ENCODE measurements around the gene LHX4. TPM values are rescaled to one million over a fixed set of nuclear protein-coding genes. Genes with fewer than 3 reads are reported as not detected.
A peak's percentile ranks its signal among the peaks of the same experiment; 100 is the strongest.

Gene LHX4
- total and polyA plus RNA-seq, 9 of the 15 experiments (the other 6 are each of a cell fraction or from before 2014, with no cell fraction given) = 0.01 to 0.11 (median 0.07) TPM; not detected in 5

GRCh38 chr1:180194048-180194425, 36.0 kb upstream of the LHX4 start:
- Histone ChIP-seq H2AFZ (ENCODE audit: low read depth, low read length) (no peak overlapping the region), H3K79me2 (ENCODE audit: control insufficient read depth, insufficient read depth, low read length) (no peaks in the 10 kb centered on the region), H3K27me3 (ENCODE audit: control insufficient read depth in 2 of 2, insufficient read depth in 2 of 2, low read length in 2 of 2) (no peaks in the 10 kb centered on the region), H3K36me3 (ENCODE audit: control insufficient read depth, insufficient read depth, low read length) (peaks cover 3% of the 10 kb centered on the region; the same call in 2 of the 3 replicates), H4K20me1 (replicated peaks; ENCODE audit: control insufficient read depth, insufficient read depth, low read length) (no peaks in the 10 kb centered on the region; the same call in 1 of the 2 replicates), H3K4me3 (no peak overlapping the region), H3K27ac (ENCODE audit: extremely low read depth, low read depth, low read length) (no peak overlapping the region), H3K4me1 (replicated peaks in 1 of 2; ENCODE audit: control insufficient read depth in 2 of 2, insufficient read depth in 2 of 2, low read length in 2 of 2) (peaks cover 0 to 36% of the 10 kb centered on the region in 2 experiments; a peak in 2 of 5 replicates), H3K9me3 (replicated peaks; ENCODE audit: control insufficient read depth, insufficient read depth, low read depth, low read length) (no peaks in the 10 kb centered on the region), H3K9me1 (ENCODE audit: control insufficient read depth, insufficient read depth, low read length) (no peaks in the 10 kb centered on the region), H3K9ac (ENCODE audit: insufficient read depth in 1 of 2, low read depth in 2 of 2, low read length in 2 of 2) (0 out of 4 replicates have a peak overlapping the region, but pooled peaks of 1 of the 2 experiments have one; percentile 6), H3K4me2 (ENCODE audit: insufficient read depth, low read length) (no peak overlapping the region)
- FAIRE-seq = no peak
- 88% methylated on average over 14 of the region's 14 CpGs for WGBS (ENCODE audit: insufficient coverage, low coverage, missing lambda C conversion rate)
- TF ChIP-seq RFX1 (IDR thresholded peaks at IDR 0.05) = no peak
- TF ChIP-seq, protein P1, sequence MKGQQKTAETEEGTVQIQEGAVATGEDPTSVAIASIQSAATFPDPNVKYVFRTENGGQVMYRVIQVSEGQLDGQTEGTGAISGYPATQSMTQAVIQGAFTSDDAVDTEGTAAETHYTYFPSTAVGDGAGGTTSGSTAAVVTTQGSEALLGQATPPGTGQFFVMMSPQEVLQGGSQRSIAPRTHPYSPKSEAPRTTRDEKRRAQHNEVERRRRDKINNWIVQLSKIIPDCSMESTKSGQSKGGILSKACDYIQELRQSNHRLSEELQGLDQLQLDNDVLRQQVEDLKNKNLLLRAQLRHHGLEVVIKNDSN (CRISPR knock-in tag; IDR thresholded peaks at IDR 0.05) = no peak
- ATAC-seq = no peak
- in situ Hi-C loops (cut with MboI) (no loop called here), intact Hi-C loops (cut with micrococcal nuclease) (no loop called here)
- DNase-seq (ENCODE audit: extremely low read depth in 1 of 4, low spot score in 3 of 4) = no peak
- no TSS peak for BruUV-seq (replicated peaks)
- ChIA-PET POLR2A (interaction anchor here (0.7 kb wide), 1 partner anchor 205 kb away, joined by 3 read pairs; no protein-coding TSS in a partner anchor), CTCF (ENCODE audit: low intra/inter-chr PET ratio) (no interaction called here)

- H3K4me3 ChIP-seq = no peak overlapping the region
- peaks cover 1% of the 10 kb centered on the region; the same call in 2 of the 3 replicates for H3K36me3 ChIP-seq (ENCODE audit: control insufficient read depth, insufficient read depth, low read length)
- no peak overlapping the region for H3K27ac ChIP-seq (ENCODE audit: extremely low read depth, low read depth, low read length)
- no peaks in the 10 kb centered on the region; the same call in 1 of the 2 replicates for H4K20me1 ChIP-seq (replicated peaks; ENCODE audit: control insufficient read depth, insufficient read depth, low read length)
- no peak overlapping the region for H3K4me2 ChIP-seq (ENCODE audit: insufficient read depth, low read length)
- peak overlapping the region in 1 of 2 experiments; percentile 72; a peak in 2 of 4 replicates for H3K9ac ChIP-seq (ENCODE audit: insufficient read depth in 1 of 2, low read depth in 2 of 2, low read length in 2 of 2)
- peak overlapping the region; percentile 49; the same call in 1 of the 2 replicates for H2AFZ ChIP-seq (ENCODE audit: low read depth, low read length)
- intact Hi-C loops (cut with micrococcal nuclease) (no loop called here), in situ Hi-C loops (cut with MboI) (no loop called here)
- H3K9me1 ChIP-seq (ENCODE audit: control insufficient read depth, insufficient read depth, low read length) = no peaks in the 10 kb centered on the region
- no peaks in the 10 kb centered on the region for H3K27me3 ChIP-seq (ENCODE audit: control insufficient read depth in 2 of 2, insufficient read depth in 2 of 2, low read length in 2 of 2)
- ChIA-PET CTCF (ENCODE audit: low intra/inter-chr PET ratio) (no interaction called here), POLR2A (interaction anchor here (0.6 to 1.2 kb wide), 5 partner anchors 13 to 378 kb away, joined by 3 to 4 read pairs (median 3); no protein-coding TSS in a partner anchor)
- BruUV-seq (replicated peaks) = no TSS peak
- H3K9me3 ChIP-seq (replicated peaks; ENCODE audit: control insufficient read depth, insufficient read depth, low read depth, low read length) = no peaks in the 10 kb centered on the region
- FAIRE-seq = no peak
- H3K4me1 ChIP-seq (replicated peaks in 1 of 2; ENCODE audit: control insufficient read depth in 2 of 2, insufficient read depth in 2 of 2, low read length in 2 of 2) = peaks cover 0 to 36% of the 10 kb centered on the region in 2 experiments; a peak in 2 of 5 replicates
- peak; percentile 77 for ATAC-seq
- 30% methylated on average over 18 of the region's 19 CpGs for WGBS (ENCODE audit: insufficient coverage, low coverage, missing lambda C conversion rate)
- no peaks in the 10 kb centered on the region for H3K79me2 ChIP-seq (ENCODE audit: control insufficient read depth, insufficient read depth, low read length)
- DNase-seq (ENCODE audit: extremely low read depth in 1 of 4, low spot score in 3 of 4) = peak; percentile 62 to 66 (median 64)
- TF ChIP-seq SIN3A (IDR thresholded peaks at IDR 0.05; ENCODE audit: borderline replicate concordance in 2 of 2, control insufficient read depth in 1 of 2, low read depth in 2 of 2, low read length in 2 of 2) (peak in 1 of 2 experiments; percentile 32; a peak in 1 of 4 replicates), POLR3G (IDR thresholded peaks at IDR 0.05; ENCODE audit: extremely low read depth, insufficient read length, insufficient replicate concordance) (no peak), RBM22 (IDR thresholded peaks at IDR 0.05; ENCODE audit: low read depth, low read length, poor library complexity, severe bottlenecking) (no peak), HBP1 (CRISPR knock-in tag; IDR thresholded peaks at IDR 0.05) (no peak), TBL1XR1 (IDR thresholded peaks at IDR 0.05; ENCODE audit: low read length in 2 of 2) (no peak), ZNF311 (CRISPR knock-in tag; IDR thresholded peaks at IDR 0.05) (no peak), HCFC1 (IDR thresholded peaks at IDR 0.05; ENCODE audit: low read depth, low read length) (0 out of 2 replicates have a peak, but pooled peaks have one; percentile 11)
- TF ChIP-seq, protein P1 (CRISPR knock-in tag; IDR thresholded peaks at IDR 0.05) = peak; percentile 55
Measured at GRCh38 chr1:180194546-180195207, 35.4 kb upstream of the LHX4 start.

All from K562 (cell line).